HCEC 1CT (cell line): ENCODE measurements around the gene PARVA.
A peak's percentile ranks its signal among the peaks of the same experiment; 100 is the strongest.

ENCODE experiments used
- DNase-seq: peaks from one replicate; pipeline ENCODE4 v3.0.0-alpha.2; 2017

Gene PARVA

GRCh38 chr11:12464303-12464702 lies 86.9 kb downstream of the PARVA start:
- DNase-seq = no peak

GRCh38 chr11:12465332-12465731 lies 88.0 kb downstream of the PARVA start:
- no peak for DNase-seq

GRCh38 chr11:12467610-12468009 lies 90.2 kb downstream of the PARVA start:
- DNase-seq = no peak

- no peak for DNase-seq
Observed at GRCh38 chr11:12469451-12469850, 92.1 kb downstream of the PARVA start.

- no peak for DNase-seq
Observed at GRCh38 chr11:12470236-12470635, 92.9 kb downstream of the PARVA start.

- DNase-seq = no peak
Observed at GRCh38 chr11:12472401-12473005, 95.1 kb downstream of the PARVA start.

GRCh38 chr11:12473381-12473780 lies 96.0 kb downstream of the PARVA start:
- DNase-seq = no peak

GRCh38 chr11:12474871-12475270 lies 97.5 kb downstream of the PARVA start:
- no peak for DNase-seq

GRCh38 chr11:12478743-12479142 lies 101.4 kb downstream of the PARVA start:
- DNase-seq = no peak

GRCh38 chr11:12480401-12480800 lies 103.0 kb downstream of the PARVA start:
- no peak for DNase-seq

GRCh38 chr11:12482839-12483238 lies 105.5 kb downstream of the PARVA start:
- DNase-seq = no peak

GRCh38 chr11:12483604-12484003 lies 106.2 kb downstream of the PARVA start:
- DNase-seq = no peak

- DNase-seq = peak; percentile 17
Observed at GRCh38 chr11:12485328-12485727, 108.0 kb downstream of the PARVA start.

GRCh38 chr11:12489246-12489772 lies 111.9 kb downstream of the PARVA start:
- no peak for DNase-seq

- peak; percentile 6 for DNase-seq
Observed at GRCh38 chr11:12494699-12495098, 117.3 kb downstream of the PARVA start.

- DNase-seq = peak; percentile 21
Observed at GRCh38 chr11:12496181-12497025, 119.0 kb downstream of the PARVA start.

- no peak for DNase-seq
Observed at GRCh38 chr11:12497431-12497830, 120.1 kb downstream of the PARVA start.

- no peak for DNase-seq
Observed at GRCh38 chr11:12499071-12499470, 121.7 kb downstream of the PARVA start.

GRCh38 chr11:12502046-12502445 lies 124.7 kb downstream of the PARVA start:
- DNase-seq = peak; percentile 11

- peak; percentile 19 for DNase-seq
Observed at GRCh38 chr11:12503039-12503484, 125.7 kb downstream of the PARVA start.

- DNase-seq = no peak
Observed at GRCh38 chr11:12503886-12504285, 126.5 kb downstream of the PARVA start.

GRCh38 chr11:12505183-12505582 lies 127.8 kb downstream of the PARVA start:
- DNase-seq = no peak

- peak; percentile 14 for DNase-seq
Observed at GRCh38 chr11:12506404-12506921, 129.1 kb downstream of the PARVA start.

- DNase-seq = no peak
Observed at GRCh38 chr11:12507391-12507790, 130.0 kb downstream of the PARVA start.
